Stimulated activated CD4-positive, alpha-beta T cell treated with anti-CD3 and anti-CD28 coated beads, Interleukin-2, amount 100 ng/mL, for 4 hours (primary cell): ENCODE results near the gene TMEM92.

Source experiments
- DNase-seq: peaks from one replicate; pipeline ENCODE4 v3.0.0-alpha.2; 2020; ENCODE audit warnings: low read depth

Gene TMEM92

GRCh38 chr17:50274142-50274896 is at the start of gene TMEM92:
TMEM92 (plus strand) TSS chr17:50274466; CDS start chr17:50274502, 36 bp downstream.
- no peak for DNase-seq

- DNase-seq = no peak
Measured at GRCh38 chr17:50225701-50226240, 48.5 kb upstream of the TMEM92 start.

GRCh38 chr17:50234581-50234980 is 39.7 kb upstream of the TMEM92 start:
- DNase-seq = no peak

- DNase-seq = no peak
Measured at GRCh38 chr17:50237901-50238300, 36.4 kb upstream of the TMEM92 start.

GRCh38 chr17:50238601-50239280 is 35.5 kb upstream of the TMEM92 start:
- no peak for DNase-seq

GRCh38 chr17:50239937-50240336 is 34.3 kb upstream of the TMEM92 start:
- DNase-seq = no peak

GRCh38 chr17:50240851-50241250 is 33.4 kb upstream of the TMEM92 start:
- no peak for DNase-seq

- DNase-seq = no peak
Measured at GRCh38 chr17:50241431-50241830, 32.8 kb upstream of the TMEM92 start.

GRCh38 chr17:50244771-50245170 is 29.5 kb upstream of the TMEM92 start:
- DNase-seq = no peak

- no peak for DNase-seq
Measured at GRCh38 chr17:50248255-50248654, 26.0 kb upstream of the TMEM92 start.

- DNase-seq = no peak
Measured at GRCh38 chr17:50252781-50253180, 21.5 kb upstream of the TMEM92 start.

- no peak for DNase-seq
Measured at GRCh38 chr17:50255766-50256635, 18.3 kb upstream of the TMEM92 start.

GRCh38 chr17:50256826-50257618 is 17.2 kb upstream of the TMEM92 start:
- DNase-seq = no peak

GRCh38 chr17:50257676-50258224 is 16.5 kb upstream of the TMEM92 start:
- DNase-seq = no peak

GRCh38 chr17:50258647-50259476 is 15.4 kb upstream of the TMEM92 start:
- DNase-seq = no peak

- DNase-seq = no peak
Measured at GRCh38 chr17:50259477-50260324, 14.6 kb upstream of the TMEM92 start.

GRCh38 chr17:50260501-50260911 is 13.8 kb upstream of the TMEM92 start:
- DNase-seq = no peak

- DNase-seq = no peak
Measured at GRCh38 chr17:50261051-50261915, 13.0 kb upstream of the TMEM92 start.
